ENCODE data around the gene KCNQ1OT1. TPM values are rescaled to one million over a fixed set of nuclear protein-coding genes. Genes with fewer than 3 reads are reported as not detected.

Gene KCNQ1OT1
- total RNA-seq, 1 experiment from 2014 or later = 1.3 TPM

GRCh38 chr11:2663506-2663905 is 36.3 kb downstream of the KCNQ1OT1 start:
- CTCF ChIA-PET = no interaction called here
- H3K4me3 Mint-ChIP-seq (ENCODE audit: low read depth, unreplicated experiment) = no peak overlapping the region
- no peaks in the 10 kb centered on the region for H3K27me3 Mint-ChIP-seq (ENCODE audit: unreplicated experiment)
- no peak overlapping the region for H3K27ac Mint-ChIP-seq (ENCODE audit: unreplicated experiment)
- no TSS peak for BruUV-seq (replicated peaks)
- TF ChIP-seq, protein P1, sequence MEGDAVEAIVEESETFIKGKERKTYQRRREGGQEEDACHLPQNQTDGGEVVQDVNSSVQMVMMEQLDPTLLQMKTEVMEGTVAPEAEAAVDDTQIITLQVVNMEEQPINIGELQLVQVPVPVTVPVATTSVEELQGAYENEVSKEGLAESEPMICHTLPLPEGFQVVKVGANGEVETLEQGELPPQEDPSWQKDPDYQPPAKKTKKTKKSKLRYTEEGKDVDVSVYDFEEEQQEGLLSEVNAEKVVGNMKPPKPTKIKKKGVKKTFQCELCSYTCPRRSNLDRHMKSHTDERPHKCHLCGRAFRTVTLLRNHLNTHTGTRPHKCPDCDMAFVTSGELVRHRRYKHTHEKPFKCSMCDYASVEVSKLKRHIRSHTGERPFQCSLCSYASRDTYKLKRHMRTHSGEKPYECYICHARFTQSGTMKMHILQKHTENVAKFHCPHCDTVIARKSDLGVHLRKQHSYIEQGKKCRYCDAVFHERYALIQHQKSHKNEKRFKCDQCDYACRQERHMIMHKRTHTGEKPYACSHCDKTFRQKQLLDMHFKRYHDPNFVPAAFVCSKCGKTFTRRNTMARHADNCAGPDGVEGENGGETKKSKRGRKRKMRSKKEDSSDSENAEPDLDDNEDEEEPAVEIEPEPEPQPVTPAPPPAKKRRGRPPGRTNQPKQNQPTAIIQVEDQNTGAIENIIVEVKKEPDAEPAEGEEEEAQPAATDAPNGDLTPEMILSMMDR (IDR thresholded peaks at IDR 0.05; ENCODE audit: unreplicated experiment) = no peak
- H3K9me3 Mint-ChIP-seq (ENCODE audit: low read depth, unreplicated experiment) = peaks cover 7% of the 10 kb centered on the region
- H3K4me1 Mint-ChIP-seq (ENCODE audit: low read depth, unreplicated experiment) = no peaks in the 10 kb centered on the region
- H3K36me3 Mint-ChIP-seq (ENCODE audit: insufficient read depth, unreplicated experiment) = no peaks in the 10 kb centered on the region
- intact Hi-C loops (cut with micrococcal nuclease; ENCODE audit: unreplicated experiment) = no loop called here
- DNase-seq = no peak

GRCh38 chr11:2662430-2663299 is 37.1 kb downstream of the KCNQ1OT1 start:
- DNase-seq = no peak
- no TSS peak for BruUV-seq (replicated peaks)
- H3K9me3 Mint-ChIP-seq (ENCODE audit: low read depth, unreplicated experiment) = peaks cover 7% of the 10 kb centered on the region
- TF ChIP-seq, protein P1 (IDR thresholded peaks at IDR 0.05; ENCODE audit: unreplicated experiment) = no peak
- H3K36me3 Mint-ChIP-seq (ENCODE audit: insufficient read depth, unreplicated experiment) = no peaks in the 10 kb centered on the region
- no peak overlapping the region for H3K27ac Mint-ChIP-seq (ENCODE audit: unreplicated experiment)
- H3K4me1 Mint-ChIP-seq (ENCODE audit: low read depth, unreplicated experiment) = no peaks in the 10 kb centered on the region
- CTCF ChIA-PET = no interaction called here
- H3K4me3 Mint-ChIP-seq (ENCODE audit: low read depth, unreplicated experiment) = no peak overlapping the region
- no peaks in the 10 kb centered on the region for H3K27me3 Mint-ChIP-seq (ENCODE audit: unreplicated experiment)
- intact Hi-C loops (cut with micrococcal nuclease; ENCODE audit: unreplicated experiment) = no loop called here

DNA sequence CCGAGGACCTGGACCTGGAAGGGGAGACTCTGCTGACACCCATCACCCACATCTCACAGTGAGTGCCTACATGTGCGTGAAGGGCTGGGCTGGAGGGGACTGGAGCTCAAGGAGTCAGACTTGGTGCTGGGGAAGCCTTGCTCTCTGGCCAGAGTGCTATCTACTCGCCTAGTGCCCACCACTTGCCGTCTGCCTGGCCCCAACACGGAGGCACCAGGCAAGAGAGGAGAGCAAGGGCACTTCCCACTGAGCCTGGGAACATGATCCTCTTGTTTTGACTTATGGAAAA is 37.8 kb downstream of the KCNQ1OT1 start:
- intact Hi-C loops (cut with micrococcal nuclease; ENCODE audit: unreplicated experiment) = no loop called here
- TF ChIP-seq, protein P1 (IDR thresholded peaks at IDR 0.05; ENCODE audit: unreplicated experiment) = no peak
- no peaks in the 10 kb centered on the region for H3K27me3 Mint-ChIP-seq (ENCODE audit: unreplicated experiment)
- CTCF ChIA-PET = interaction anchor here (0.6 kb wide), 1 partner anchor 336 kb away, joined by 6 read pairs; no protein-coding TSS in a partner anchor
- no peak overlapping the region for H3K27ac Mint-ChIP-seq (ENCODE audit: unreplicated experiment)
- peaks cover 9% of the 10 kb centered on the region for H3K9me3 Mint-ChIP-seq (ENCODE audit: low read depth, unreplicated experiment)
- peaks cover under 1% of the 10 kb centered on the region for H3K4me1 Mint-ChIP-seq (ENCODE audit: low read depth, unreplicated experiment)
- H3K36me3 Mint-ChIP-seq (ENCODE audit: insufficient read depth, unreplicated experiment) = no peaks in the 10 kb centered on the region
- no peak for DNase-seq
- no peak overlapping the region for H3K4me3 Mint-ChIP-seq (ENCODE audit: low read depth, unreplicated experiment)
- no TSS peak for BruUV-seq (replicated peaks)

DNA sequence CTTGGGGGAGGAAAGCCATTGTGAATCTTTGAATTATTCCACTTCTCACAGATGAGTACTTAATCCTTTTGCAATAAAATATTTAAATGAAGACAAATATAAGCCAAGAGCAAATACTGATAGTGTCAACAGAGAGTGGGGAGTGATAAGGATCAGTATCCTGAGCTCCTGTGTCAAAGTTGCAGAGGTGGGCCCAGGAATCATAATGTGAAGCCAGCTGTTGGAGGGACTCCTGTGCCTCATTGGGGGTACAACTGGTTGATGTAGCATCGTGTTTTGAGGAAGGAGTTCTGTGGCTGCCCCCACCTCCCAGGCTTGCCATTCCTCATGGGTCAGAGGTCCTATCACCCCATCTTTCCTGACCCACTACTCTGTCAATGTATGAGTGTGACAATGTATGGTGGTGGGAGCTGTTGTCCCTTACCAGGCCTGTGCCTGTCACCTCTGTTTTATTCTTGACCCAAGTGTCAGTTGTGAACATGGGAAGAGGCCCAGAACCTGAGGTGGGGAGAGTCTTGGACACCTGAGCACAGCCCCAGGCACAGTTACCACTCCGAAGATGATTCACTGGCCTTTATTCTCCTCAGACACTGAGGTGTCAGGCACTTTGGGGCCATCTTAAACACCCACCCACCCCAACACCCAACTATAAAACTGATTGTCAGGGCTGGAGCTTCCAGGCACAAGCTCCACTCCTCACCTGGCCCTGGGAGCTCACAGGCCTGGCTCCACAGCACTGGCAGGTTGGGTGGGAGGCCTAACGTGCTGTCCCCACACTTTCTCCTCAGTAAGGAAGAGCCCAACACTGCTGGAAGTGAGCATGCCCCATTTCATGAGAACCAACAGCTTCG is 38.4 kb downstream of the KCNQ1OT1 start:
- no peak overlapping the region for H3K4me3 Mint-ChIP-seq (ENCODE audit: low read depth, unreplicated experiment)
- no TSS peak for BruUV-seq (replicated peaks)
- TF ChIP-seq, protein P1 (IDR thresholded peaks at IDR 0.05; ENCODE audit: unreplicated experiment) = no peak
- no peaks in the 10 kb centered on the region for H3K27me3 Mint-ChIP-seq (ENCODE audit: unreplicated experiment)
- H3K36me3 Mint-ChIP-seq (ENCODE audit: insufficient read depth, unreplicated experiment) = no peaks in the 10 kb centered on the region
- H3K9me3 Mint-ChIP-seq (ENCODE audit: low read depth, unreplicated experiment) = peaks cover 9% of the 10 kb centered on the region
- no peak for DNase-seq
- intact Hi-C loops (cut with micrococcal nuclease; ENCODE audit: unreplicated experiment) = no loop called here
- H3K4me1 Mint-ChIP-seq (ENCODE audit: low read depth, unreplicated experiment) = peaks cover 7% of the 10 kb centered on the region
- CTCF ChIA-PET = interaction anchor here (0.6 kb wide), 1 partner anchor 335 kb away, joined by 6 read pairs; no protein-coding TSS in a partner anchor
- no peak overlapping the region for H3K27ac Mint-ChIP-seq (ENCODE audit: unreplicated experiment)

Data from Calu3 (cell line).